Skeletal muscle cell (primary cell): ENCODE data around the gene CLDN5.

Experiments used
- DNase-seq: peaks from one replicate; pipeline ENCODE4 v3.0.0-alpha.2; 2010; ENCODE audit warnings: low read depth
- H3K4me3 ChIP-seq: 2 replicates; pipeline ENCODE4 v1.5.1; 2011; ENCODE audit warnings: low read depth, mild to moderate bottlenecking, control low read depth, low read length, moderate library complexity

Gene CLDN5

DNA sequence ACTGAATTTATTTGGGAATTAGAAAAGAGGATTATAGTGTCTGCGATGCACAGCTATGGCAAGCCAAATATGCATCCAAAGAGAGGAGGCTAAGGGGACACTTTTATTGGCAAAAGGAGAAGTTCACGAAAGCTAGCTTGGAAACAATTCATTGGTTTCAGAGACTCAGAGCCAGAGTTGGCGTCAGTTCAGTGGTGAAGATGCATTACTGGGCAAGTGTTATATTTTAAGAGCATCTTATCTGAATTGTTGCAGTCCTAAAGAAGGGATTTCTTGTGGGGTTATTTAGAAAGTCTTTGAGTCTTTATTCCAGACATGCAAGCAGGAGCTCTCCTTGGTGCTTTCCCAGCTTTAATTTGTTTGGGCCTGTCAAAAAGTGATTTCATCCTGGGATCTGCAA is 15.0 kb downstream of the CLDN5 start:
- no peak for DNase-seq
- no peak overlapping the region for H3K4me3 ChIP-seq

DNA sequence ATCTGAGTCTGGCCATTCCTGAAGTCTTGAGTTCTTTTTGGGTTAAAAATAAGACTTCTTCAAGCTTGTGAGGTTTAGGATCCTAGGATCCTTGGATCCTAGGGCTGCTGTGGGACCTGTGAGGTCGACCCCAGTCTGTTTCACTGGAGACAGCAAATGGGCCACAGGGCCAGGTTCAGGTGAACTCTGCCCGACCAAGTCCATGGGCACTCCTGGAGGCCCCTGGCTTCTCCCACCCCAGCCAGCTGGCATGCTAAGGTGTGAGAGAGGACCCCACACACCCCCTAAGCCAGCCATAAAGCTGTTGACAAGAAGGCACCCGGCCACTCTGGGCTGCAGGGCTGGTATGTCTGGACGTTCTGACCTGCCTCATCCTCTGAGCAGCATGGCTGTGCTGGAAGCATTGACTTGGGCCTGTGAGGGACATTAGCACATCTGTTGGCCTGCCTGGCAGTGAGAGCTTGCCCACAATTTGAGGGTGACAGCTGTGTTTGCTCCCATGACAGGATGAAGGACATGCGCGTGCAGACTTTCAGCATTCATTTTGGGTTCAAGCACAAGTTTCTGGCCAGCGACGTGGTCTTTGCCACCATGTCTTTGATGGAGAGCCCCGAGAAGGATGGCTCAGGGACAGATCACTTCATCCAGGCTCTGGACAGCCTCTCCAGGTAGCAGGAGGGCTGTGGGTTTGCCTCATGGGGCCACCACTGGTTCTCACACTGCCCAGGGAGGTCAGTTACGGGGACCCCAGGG is 16.0 kb downstream of the CLDN5 start:
- DNase-seq, result no peak
- H3K4me3 ChIP-seq, result no peak overlapping the region

DNA sequence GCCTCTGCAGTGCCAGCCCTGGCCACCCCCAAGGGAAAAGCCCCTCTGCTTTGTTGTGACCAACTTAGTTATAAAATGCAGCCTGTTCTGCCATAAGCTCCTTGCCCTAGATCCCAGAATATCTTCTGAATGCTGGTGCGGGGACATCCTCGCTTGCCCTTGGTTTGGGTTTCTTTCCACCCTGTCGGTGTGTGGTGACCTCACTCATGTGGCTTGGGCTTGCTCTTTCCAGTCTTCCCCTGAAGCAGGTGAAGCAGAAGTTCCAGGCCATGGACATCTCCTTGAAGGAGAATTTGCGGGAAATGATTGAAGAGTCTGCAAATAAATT is 16.7 kb downstream of the CLDN5 start:
- H3K4me3 ChIP-seq, result no peak overlapping the region
- no peak for DNase-seq

DNA sequence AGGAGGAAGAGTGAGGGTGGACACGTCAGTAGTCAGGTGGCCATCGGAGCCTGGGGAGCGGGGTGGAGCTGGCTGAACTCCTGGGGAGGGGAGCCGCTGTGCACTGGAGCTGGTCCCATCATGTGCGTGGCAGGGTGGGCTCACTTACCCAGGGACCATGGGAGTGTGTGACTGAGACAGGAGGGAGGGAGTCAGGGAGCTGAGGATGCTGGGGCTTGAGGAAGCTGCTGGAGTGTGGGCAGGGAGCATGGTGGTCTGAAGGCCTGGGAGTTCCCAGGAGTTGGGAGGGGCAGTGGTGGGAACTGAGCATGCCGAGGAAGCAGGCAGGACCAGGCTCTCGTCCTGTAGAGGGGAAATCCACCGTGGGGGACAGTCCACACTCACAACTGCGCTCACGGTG is 18.0 kb downstream of the CLDN5 start:
- H3K4me3 ChIP-seq, result no peak overlapping the region
- DNase-seq, result no peak

DNA sequence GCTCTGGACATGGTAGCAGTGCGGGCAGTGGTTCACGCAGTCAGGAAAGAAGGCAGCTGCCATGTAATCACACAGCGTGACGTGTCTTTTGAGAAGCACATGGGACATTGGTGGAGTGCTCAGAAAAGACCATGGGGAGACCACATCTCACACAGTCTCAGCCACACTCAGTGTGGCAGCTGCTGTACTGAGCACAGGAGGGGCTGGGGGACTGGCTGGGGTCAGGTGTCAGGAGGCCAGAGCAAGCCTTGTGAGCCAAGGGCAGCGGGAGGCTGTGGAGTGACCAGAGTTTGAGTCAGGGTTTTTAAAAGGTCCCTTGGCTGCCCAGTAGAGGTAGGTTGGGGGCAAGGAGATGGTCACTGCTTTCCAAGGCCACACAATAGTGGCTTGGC is 18.5 kb downstream of the CLDN5 start:
- DNase-seq, result no peak
- no peak overlapping the region for H3K4me3 ChIP-seq

DNA sequence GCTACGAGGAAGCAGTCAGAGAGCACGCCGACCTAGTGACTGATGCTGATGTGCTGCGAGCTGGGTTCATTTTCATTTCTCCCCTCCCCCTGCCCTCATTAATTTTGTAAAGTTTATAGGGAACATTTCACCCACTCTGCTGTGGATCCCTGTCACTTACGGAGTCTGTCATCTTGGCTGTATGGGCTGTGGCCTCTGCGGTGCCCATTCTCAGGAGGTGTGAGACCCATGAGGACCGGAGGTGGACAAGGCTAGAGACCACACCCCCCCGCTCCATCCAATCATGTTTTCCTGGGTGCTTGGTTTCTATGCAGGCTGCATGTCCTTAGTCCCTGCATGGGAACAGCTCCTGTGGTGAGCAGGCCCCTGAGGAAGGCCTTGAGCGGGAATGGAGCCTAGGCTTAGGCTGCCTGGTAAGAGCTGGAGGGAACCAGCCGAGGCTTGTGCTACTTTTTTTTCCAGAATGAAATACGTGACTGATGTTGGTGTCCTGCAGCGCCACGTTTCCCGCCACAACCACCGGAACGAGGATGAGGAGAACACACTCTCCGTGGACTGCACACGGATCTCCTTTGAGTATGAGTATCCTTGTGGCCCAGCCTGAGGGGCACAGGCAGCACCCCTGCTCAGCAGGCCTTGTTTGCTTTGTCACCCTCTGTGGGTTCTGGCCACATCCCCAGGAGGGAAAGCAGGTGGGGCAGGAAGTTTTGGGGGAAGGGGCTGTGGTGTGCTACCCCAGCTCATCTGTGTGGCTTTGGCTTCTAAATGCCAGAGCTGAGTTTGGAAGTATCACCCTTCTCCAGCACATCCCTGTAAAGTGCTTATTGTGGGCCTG is 19.1 kb downstream of the CLDN5 start:
- no peak overlapping the region for H3K4me3 ChIP-seq
- no peak for DNase-seq

DNA sequence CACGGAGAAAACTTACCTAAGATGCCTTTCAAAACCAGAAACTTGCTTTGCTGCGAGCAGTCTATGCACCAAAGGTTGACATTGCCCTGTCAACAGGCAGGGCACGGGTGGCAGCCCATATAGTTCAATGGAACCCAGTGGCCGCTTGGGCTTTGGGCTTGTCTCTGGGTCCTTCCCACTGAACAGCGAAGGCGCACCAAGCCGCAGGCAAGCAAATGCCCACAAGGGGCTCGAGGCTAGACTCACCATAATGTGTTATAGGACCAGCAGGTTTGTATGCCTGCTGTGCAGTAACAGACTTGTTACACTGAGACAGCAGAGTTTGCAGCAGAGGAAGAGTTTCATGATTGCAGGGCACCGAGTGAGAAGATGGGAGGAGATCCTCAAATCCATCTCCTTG is 20.3 kb downstream of the CLDN5 start:
- no peak for DNase-seq

DNA sequence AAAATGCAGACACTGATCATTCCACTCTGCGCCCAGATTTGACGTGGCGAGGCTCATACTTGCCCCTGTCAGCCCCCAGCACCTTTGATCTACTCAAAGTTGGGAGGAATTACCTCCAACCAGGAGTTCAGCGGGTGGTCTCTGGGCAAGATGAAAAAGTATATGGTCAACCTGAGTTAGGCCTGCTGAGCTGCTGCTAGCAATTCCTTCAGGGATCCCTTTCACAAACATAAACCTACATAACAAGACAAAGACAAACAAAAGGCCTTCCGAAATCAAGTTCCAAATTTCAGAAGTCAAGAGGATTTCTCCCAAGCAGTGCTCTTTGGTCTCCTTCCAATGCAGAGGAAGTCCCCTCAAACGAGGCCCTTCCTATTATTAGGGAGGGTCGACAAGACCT is 20.8 kb downstream of the CLDN5 start:
- no peak overlapping the region for H3K4me3 ChIP-seq
- no peak for DNase-seq

More for the DNA sequence above, 20.3 kb downstream of the CLDN5 start:
- no peak overlapping the region for H3K4me3 ChIP-seq

DNA sequence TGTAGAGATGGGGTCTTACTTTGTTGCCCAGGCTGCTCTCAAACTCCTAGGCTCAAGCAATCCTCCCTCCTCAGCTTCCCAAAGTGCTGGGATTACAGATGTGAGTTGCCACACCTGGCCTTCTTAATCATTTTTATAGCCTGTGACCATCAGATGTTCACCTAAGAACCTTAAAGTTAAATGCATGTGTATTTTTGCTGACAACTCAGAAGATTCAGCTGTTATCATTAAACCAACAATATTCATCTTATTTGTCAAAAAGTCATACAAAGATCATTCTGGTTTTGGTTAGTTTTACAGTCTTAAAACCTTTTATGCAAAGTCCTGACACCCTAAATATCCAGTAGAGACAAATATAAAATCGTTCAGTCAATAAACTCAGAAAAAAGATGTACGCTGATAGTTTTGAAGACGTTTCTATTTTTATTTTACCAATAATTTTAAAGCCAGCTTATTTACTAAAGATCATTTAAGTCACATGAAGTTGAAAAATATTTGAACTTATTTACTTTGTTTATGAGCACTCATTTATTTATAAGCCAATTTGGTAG is 22.2 kb downstream of the CLDN5 start:
- no peak overlapping the region for H3K4me3 ChIP-seq
- DNase-seq, result no peak

DNA sequence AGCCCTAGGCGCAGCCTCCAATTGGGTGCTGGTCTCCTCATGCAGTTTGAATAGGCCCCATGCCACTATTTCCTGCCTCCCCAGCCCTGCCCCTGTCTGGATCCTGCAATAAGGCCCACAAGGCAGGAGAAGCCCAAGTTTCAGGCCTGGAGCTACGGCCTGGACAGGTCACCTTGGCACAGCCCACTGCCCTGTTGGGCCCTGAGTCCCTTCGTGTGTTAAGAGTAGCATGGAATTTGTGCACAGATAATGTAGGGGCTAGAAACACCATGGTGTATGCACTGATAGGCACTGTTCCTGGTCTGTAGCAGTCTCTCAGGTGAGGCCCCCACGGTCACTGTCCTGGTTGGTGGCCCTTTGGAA is 24.3 kb downstream of the CLDN5 start:
- no peak for DNase-seq
- no peak overlapping the region for H3K4me3 ChIP-seq

DNA sequence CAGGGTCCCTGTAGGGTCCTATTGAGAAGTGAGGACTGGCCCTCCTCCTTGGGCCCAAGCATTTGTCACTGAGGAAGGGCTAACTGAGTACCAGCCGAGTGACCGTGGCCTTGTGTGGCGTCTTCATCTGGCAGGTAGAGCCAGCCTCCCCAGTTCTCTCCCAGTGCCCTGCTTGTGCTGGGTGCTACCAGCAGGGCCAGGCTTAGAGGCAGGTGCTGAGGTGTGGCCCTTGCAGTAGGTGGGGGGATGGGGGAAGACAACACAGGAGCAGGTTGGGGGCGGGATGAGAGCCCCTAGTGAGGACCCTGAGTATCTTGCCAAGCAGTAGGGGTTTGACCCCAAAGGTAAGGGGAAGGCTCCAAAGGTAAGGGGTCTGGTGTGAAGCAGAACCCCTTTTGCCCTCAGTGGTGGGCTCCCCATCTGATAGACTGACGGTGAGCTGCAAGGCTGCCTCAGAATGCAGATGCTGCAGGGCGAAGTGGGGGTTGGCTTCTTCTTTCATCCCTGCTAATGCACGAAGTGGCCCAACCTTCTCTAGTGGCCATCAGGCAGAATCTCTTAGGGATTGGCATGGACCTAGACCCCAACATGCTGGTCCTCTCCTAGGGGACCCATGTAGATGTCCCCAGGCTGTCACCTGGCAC is 24.9 kb downstream of the CLDN5 start:
- no peak overlapping the region for H3K4me3 ChIP-seq
- no peak for DNase-seq

DNA sequence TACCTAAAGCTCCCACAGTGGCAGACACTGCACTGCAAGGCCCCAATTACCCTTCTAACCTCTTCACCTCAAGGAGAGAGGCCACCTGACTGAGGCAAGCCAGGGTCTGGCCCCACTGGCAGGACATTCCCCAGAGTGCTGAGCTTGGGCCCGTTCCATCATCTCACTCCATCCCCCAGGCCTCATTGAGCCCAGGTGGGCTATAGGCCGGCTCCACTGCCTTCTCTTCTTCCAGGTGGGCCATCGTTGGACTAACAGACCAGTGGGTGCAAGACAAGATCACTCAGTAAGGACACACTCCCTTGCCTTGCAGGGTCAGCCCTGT is 25.4 kb downstream of the CLDN5 start:
- H3K4me3 ChIP-seq, result no peak overlapping the region

DNA sequence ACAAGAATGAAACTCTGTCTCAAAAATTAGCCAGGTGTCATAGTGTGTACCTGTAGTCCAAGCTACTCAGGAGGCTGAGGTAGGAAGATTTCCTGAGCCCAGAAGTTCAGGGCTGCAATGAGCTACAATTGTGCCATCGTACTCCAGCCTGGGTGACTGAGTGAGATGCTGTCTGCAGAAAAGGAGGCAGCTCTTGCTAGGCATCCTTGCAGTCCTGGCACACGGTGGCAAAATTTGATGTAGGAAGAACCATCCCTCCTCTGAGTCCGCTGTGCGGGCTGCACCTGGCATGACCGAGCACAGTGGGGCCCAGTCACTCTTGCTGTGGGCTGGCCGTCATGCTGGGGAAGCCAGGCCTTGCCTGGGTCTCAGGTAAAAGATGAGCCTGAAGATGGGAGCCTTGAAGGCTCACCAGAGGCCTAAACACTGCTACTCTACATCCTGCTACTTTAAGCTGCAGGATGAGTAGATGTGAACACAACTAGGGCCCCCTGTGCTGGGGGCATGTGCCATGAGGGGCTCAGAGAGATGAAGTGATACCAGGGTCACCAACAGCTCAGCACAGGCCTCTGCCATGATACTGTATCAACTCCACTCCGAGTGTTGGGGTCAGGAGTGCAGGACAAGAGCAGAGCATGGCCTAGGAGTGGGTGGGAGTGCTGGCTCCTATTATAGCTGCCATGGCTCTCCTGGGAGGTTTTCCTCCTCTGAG is 25.9 kb downstream of the CLDN5 start:
- H3K4me3 ChIP-seq, result no peak overlapping the region
- no peak for DNase-seq

More for the DNA sequence above, 25.4 kb downstream of the CLDN5 start:
- DNase-seq, result no peak

DNA sequence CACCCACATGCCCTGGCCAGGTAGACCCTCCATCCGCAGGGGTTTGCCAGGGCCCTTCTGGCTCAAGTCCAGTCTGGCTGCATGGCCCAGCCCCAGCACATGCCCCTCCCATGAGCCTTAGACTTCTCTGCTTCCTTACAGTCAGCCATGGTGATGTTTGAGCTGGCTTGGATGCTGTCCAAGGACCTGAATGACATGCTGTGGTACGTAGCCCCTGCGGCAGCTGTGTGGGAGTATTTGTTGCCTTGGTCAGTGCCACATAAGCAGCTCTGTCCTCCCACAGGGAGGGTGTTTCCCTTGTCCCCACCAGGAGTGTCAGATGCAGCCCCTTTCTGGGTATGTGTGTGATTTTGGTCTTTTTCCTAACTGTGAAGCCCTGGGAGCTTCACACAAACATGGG is 27.0 kb downstream of the CLDN5 start:
- peak; percentile 87 for DNase-seq

DNA sequence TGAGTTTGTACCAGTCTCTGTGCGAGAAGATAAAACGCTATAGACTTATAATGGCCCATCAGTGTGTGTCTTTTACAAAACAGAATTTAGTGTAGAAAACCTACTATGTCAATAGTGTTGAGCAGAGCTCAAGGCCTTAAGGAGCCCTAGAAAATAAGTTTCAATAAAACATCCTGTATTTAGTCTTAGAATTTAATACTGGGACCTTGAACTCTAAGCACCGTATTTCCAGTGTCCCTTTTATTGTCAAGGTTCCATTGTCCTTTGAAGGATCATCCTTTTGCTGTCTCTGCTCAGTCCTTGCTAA is 27.9 kb downstream of the CLDN5 start:
- H3K4me3 ChIP-seq, result no peak overlapping the region
- no peak for DNase-seq

More for the DNA sequence above, 27.0 kb downstream of the CLDN5 start:
- H3K4me3 ChIP-seq, result no peak overlapping the region

DNA sequence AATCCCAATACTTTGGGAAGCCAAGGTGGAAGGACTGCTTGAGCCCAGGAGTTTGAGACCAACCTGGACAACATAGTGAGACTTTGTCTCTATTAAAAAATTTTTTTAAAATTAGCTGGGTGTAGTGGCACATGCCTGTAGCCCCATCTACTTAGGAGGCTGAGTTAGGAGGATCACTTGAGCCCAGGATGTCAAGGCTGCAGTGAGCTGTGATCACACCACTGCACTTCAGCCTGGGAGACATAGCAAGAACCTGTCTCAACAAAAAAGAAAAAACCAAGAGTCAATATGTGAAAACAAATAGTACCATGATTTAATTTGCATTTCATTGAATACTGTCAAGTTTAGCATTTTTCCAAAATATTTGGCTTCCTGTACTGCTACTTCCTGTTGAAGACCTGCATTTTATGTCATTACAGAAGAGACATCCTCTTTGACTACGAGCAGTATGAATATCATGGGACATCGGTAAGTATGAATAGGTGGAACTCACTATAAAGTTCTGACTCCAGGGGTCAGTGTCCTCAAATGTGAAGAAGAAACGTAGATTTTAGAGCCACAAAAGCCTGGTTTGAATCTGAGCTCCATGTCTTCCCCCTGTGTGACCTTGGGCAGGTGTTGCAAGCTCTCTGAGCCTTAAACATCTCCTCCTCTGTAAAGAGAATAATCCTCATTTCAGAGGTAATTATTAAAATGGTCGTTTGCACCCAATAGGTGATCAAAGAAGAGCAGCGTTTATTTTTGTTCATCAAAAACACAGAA is 28.5 kb downstream of the CLDN5 start:
- DNase-seq, result no peak
- no peak overlapping the region for H3K4me3 ChIP-seq

DNA sequence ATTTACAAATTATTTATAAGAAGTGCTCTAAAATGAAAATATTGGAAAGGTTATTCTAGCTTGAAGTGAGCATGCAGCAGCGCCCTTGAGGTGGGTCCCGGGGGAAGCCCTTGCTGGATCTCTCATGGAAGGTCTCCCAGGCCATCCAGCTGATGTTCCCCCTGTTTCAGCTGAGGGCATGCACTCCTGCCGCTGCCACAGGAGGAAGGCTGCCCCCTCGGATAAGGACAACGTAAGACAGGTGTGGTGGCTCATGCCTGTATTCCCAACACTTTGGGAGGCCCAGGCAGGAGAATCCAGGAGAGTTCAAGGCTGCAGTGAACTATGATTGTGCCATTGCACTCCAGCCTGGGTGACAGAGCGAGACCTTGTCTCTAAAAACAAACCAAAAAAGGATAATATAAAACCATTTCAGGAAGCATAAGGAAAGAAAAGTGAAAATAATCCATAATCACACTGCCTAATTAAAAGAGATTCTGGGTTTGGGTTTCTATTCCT is 29.5 kb downstream of the CLDN5 start:
- no peak overlapping the region for H3K4me3 ChIP-seq
- no peak for DNase-seq

DNA sequence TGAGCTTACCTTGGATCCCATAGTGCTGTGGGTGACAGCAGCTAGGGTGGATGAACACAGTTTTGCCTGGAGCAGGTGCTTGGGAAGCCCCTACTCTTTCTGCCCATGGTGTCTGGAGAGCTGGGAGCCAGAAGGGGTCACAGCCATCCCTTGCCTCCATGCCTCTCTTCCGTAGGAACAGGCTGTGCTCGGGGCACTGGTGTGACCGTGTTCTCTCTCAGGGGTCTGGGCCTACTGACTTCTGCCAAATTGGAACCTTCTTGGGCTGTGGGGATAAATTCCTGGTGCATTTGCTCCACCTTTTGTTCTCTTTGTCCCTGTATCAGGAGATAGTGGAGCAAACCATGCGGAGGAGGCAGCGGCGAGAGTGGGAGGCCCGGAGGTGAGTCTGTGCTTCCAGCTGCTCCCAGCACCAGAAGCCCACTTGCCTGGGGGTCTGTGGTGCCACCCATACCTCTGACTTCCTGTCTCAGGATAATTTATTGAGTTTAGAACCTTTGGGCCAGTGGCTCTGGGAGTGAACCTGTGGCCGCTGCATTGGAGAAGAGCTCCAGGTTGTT is 30.1 kb downstream of the CLDN5 start:
- no peak overlapping the region for H3K4me3 ChIP-seq
- no peak for DNase-seq
